OCI-LY7 (cell line): ENCODE measurements around the gene PRKAB1. TPM values are rescaled to one million over a fixed set of nuclear protein-coding genes. Genes with fewer than 3 reads are reported as not detected.

Source experiments
- BruUV-seq: library from RNA; stranded (reverse); fragments of 400-500 nt; replicated peaks from 2 replicates; lab custom pipeline; 2021; lab: Mats Ljungman, UMichigan
- CTCF ChIA-PET: fragments of 300-600 bp; sonication (Branson Sonifier 250); formaldehyde crosslinking; loops from one replicate; lab custom pipeline; 2022; ENCODE audit warnings: antibody characterized with exemption; ENCODE audit not compliant: unreplicated experiment; lab: Charles Lee
- POLR2A ChIA-PET: fragments of 300-600 bp; sonication (Branson Sonifier 250); formaldehyde crosslinking; loops from one replicate; lab custom pipeline; 2022; ENCODE audit warnings: antibody characterized with exemption; lab: Charles Lee
- DNase-seq: peaks from one replicate; pipeline ENCODE4 v3.0.0-alpha.2; 2015; ENCODE audit warnings: low spot score
- H2AFZ ChIP-seq: fragments of 200-600 bp; sonication (generic), shearing (Covaris generic); 2 replicates; pipeline ENCODE4 v1.6.1; 2014; ENCODE audit warnings: mild to moderate bottlenecking, antibody characterized with exemption, low read length, moderate library complexity
- H3K27ac ChIP-seq: fragments of 200-600 bp; sonication (generic); 2 replicates; pipeline ENCODE4 v1.5.1; 2014; ENCODE audit warnings: mixed run types, low read depth, mild to moderate bottlenecking, moderate library complexity, low read length, inconsistent platforms; ENCODE audit not compliant: poor library complexity, severe bottlenecking
- H3K36me3 ChIP-seq: fragments of 200-600 bp; sonication (generic); 2 replicates; pipeline ENCODE4 v1.6.1; 2014; ENCODE audit warnings: mild to moderate bottlenecking, antibody characterized with exemption, low read length, moderate library complexity, mixed read lengths; ENCODE audit not compliant: insufficient read depth
- H3K4me1 ChIP-seq: fragments of 200-600 bp; sonication (generic); 2 replicates; pipeline ENCODE4 v1.5.1; 2014; ENCODE audit warnings: mild to moderate bottlenecking, low read length; ENCODE audit not compliant: insufficient read depth, poor library complexity, severe bottlenecking
- H3K4me2 ChIP-seq: fragments of 200-600 bp; sonication (generic); 2 replicates; pipeline ENCODE4 v1.6.1; 2014; ENCODE audit warnings: mild to moderate bottlenecking, low read length
- H3K4me3 ChIP-seq: fragments of 200-600 bp; sonication (generic); 2 replicates; pipeline ENCODE4 v1.5.1; 2014; ENCODE audit warnings: mild to moderate bottlenecking, low read depth, low read length; ENCODE audit not compliant: poor library complexity, severe bottlenecking
- H3K79me2 ChIP-seq: fragments of 200-600 bp; sonication (generic); 2 replicates; pipeline ENCODE4 v1.6.1; 2016; ENCODE audit warnings: low read depth, mild to moderate bottlenecking, low read length, moderate library complexity, mixed read lengths; ENCODE audit not compliant: insufficient read depth
- H3K9me2 ChIP-seq: fragments of 200-600 bp; sonication (generic); 2 replicates; pipeline ENCODE4 v1.6.1; 2016; ENCODE audit warnings: mild to moderate bottlenecking, low read length, mixed read lengths; ENCODE audit not compliant: insufficient read depth
- H3K9me3 ChIP-seq: fragments of 200-600 bp; sonication (generic); 2 replicates; pipeline ENCODE4 v1.6.1; 2014; ENCODE audit warnings: mild to moderate bottlenecking, mixed run types, low read length, mixed read lengths
- H4K20me1 ChIP-seq: fragments of 200-600 bp; sonication (generic); 2 replicates; pipeline ENCODE4 v1.6.1; 2014; ENCODE audit warnings: mild to moderate bottlenecking, antibody characterized with exemption, low read length, moderate library complexity, mixed read lengths; ENCODE audit not compliant: insufficient read depth
- CTCF ChIP-seq: fragments of 200-600 bp; sonication (generic); conservative IDR thresholded peaks from 2 replicates; pipeline ENCODE4 v1.5.1; 2014; ENCODE audit warnings: mild to moderate bottlenecking, antibody characterized with exemption, low read length, moderate library complexity, mixed read lengths
- EZH2phosphoT487 ChIP-seq: fragments of 200-600 bp; sonication (generic); IDR thresholded peaks from 2 replicates; pipeline ENCODE4 v1.6.1; 2018; ENCODE audit warnings: low read depth, borderline replicate concordance, mild to moderate bottlenecking, mixed run types, antibody characterized with exemption, low read length, moderate library complexity, mixed read lengths
- intact Hi-C: fragments of 100-400 bp; cut with micrococcal nuclease; formaldehyde crosslinking; loops from one replicate; pipeline ENCODE4 v1.10.0; 2022; ENCODE audit not compliant: unreplicated experiment
- total RNA-seq, 2 experiments: library from RNA; depleted of rRNA in 1 of 2; stranded (reverse); fragments of >200 nt in 1 of 2; shearing (Covaris generic) in 1 of 2; gene quantifications; 2 replicates each; pipeline ENCODE4 v1.2.3, GENCODE V29; 2014 to 2022

Gene PRKAB1
- total RNA-seq, 2 experiments from 2014 or later: 32.4 to 45.1 TPM

- Histone ChIP-seq H3K9me3 (no peaks in the 10 kb centered on the region), H3K4me3 (no peak overlapping the region), H3K4me2 (no peak overlapping the region), H3K79me2 (no peaks in the 10 kb centered on the region), H3K36me3 (peaks cover 98% of the 10 kb centered on the region), H2AFZ (no peak overlapping the region), H3K27ac (no peak overlapping the region), H3K4me1 (peaks cover 19% of the 10 kb centered on the region), H3K9me2 (no peaks in the 10 kb centered on the region), H4K20me1 (no peaks in the 10 kb centered on the region)
- no TSS peak for BruUV-seq
- TF ChIP-seq EZH2phosphoT487: no peak
- TF ChIP-seq CTCF: no peak
- ChIA-PET POLR2A (no interaction called here), CTCF (no interaction called here)
- intact Hi-C loops: no loop called here
- no peak for DNase-seq
Observed at GRCh38 chr12:119679081-119679480, 11.1 kb downstream of the PRKAB1 start.

- no peak overlapping the region for H3K27ac ChIP-seq
- no peaks in the 10 kb centered on the region for H4K20me1 ChIP-seq
- H3K9me3 ChIP-seq: no peaks in the 10 kb centered on the region
- H3K4me2 ChIP-seq: no peak overlapping the region
- no peak overlapping the region for H3K4me3 ChIP-seq
- DNase-seq: no peak
- intact Hi-C loops: no loop called here
- BruUV-seq: no TSS peak
- H3K4me1 ChIP-seq: peaks cover 19% of the 10 kb centered on the region
- CTCF ChIA-PET: no interaction called here
- H2AFZ ChIP-seq: no peak overlapping the region
- no peaks in the 10 kb centered on the region for H3K9me2 ChIP-seq
- TF ChIP-seq CTCF (no peak), EZH2phosphoT487 (no peak)
- H3K79me2 ChIP-seq: no peaks in the 10 kb centered on the region
- peaks cover 98% of the 10 kb centered on the region for H3K36me3 ChIP-seq
- POLR2A ChIA-PET: interaction anchor here (0.6 kb wide), 1 partner anchor 204 kb away, joined by 6 read pairs; no protein-coding TSS in a partner anchor
Observed at GRCh38 chr12:119679490-119679889, 11.6 kb downstream of the PRKAB1 start.

- BruUV-seq: no TSS peak
- intact Hi-C loops: no loop called here
- no peak for DNase-seq
- Histone ChIP-seq H3K27ac (no peak overlapping the region), H4K20me1 (no peaks in the 10 kb centered on the region), H3K79me2 (no peaks in the 10 kb centered on the region), H3K9me3 (no peaks in the 10 kb centered on the region), H3K36me3 (peaks cover 88% of the 10 kb centered on the region), H3K4me3 (no peak overlapping the region), H3K4me2 (no peak overlapping the region), H2AFZ (no peak overlapping the region), H3K9me2 (no peaks in the 10 kb centered on the region), H3K4me1 (peaks cover 19% of the 10 kb centered on the region)
- CTCF ChIA-PET: no interaction called here
- TF ChIP-seq CTCF (no peak), EZH2phosphoT487 (no peak)
- POLR2A ChIA-PET: interaction anchor here (0.5 to 2.0 kb wide), 2 partner anchors 12 to 342 kb away, joined by 4 to 6 read pairs; no protein-coding TSS in a partner anchor
Observed at GRCh38 chr12:119681111-119681510, 13.2 kb downstream of the PRKAB1 start.
